Osteocyte (in vitro differentiated cells): Measurements from ENCODE around the gene BATF. TPM values are rescaled to one million over a fixed set of nuclear protein-coding genes. Genes with fewer than 3 reads are reported as not detected.

Experiments used
- DNase-seq: peaks from one replicate; pipeline ENCODE4 v3.0.0; 2021; ENCODE audit warnings: mixed read lengths; ENCODE audit not compliant: unreplicated experiment; ENCODE audit errors: extremely low spot score
- H3K27ac Mint-ChIP-seq: one replicate; pipeline ENCODE4 v1.8.0; 2021; ENCODE audit warnings: mild to moderate bottlenecking, mixed read lengths; ENCODE audit not compliant: unreplicated experiment
- H3K27me3 Mint-ChIP-seq: one replicate; pipeline ENCODE4 v1.8.0; 2021; ENCODE audit warnings: mixed read lengths; ENCODE audit not compliant: unreplicated experiment
- H3K36me3 Mint-ChIP-seq: one replicate; pipeline ENCODE4 v1.8.0; 2021; ENCODE audit warnings: mixed read lengths; ENCODE audit not compliant: unreplicated experiment
- H3K4me1 Mint-ChIP-seq: one replicate; pipeline ENCODE4 v1.8.0; 2021; ENCODE audit warnings: mixed read lengths; ENCODE audit not compliant: unreplicated experiment
- H3K4me3 Mint-ChIP-seq: one replicate; pipeline ENCODE4 v1.8.0; 2021; ENCODE audit warnings: mild to moderate bottlenecking, moderate library complexity, mixed read lengths; ENCODE audit not compliant: unreplicated experiment
- H3K9me3 Mint-ChIP-seq: one replicate; pipeline ENCODE4 v1.8.0; 2021; ENCODE audit warnings: mixed read lengths; ENCODE audit not compliant: unreplicated experiment
- total RNA-seq: library from RNA; stranded (reverse); gene quantifications from 2 replicates; pipeline ENCODE4 v1.2.1, GENCODE V29; 2021
- TF ChIP-seq, protein P1 (sequence below): fragments of 200-600 bp; sonication (generic); IDR thresholded peaks from 2 replicates; pipeline ENCODE4 v1.5.0; 2021; ENCODE audit warnings: antibody characterized with exemption, mild to moderate bottlenecking, moderate library complexity

Gene BATF
- total RNA-seq, 1 donor from 2014 or later: not detected

GRCh38 chr14:75577090-75577489, 54.8 kb downstream of the BATF start:
- TF ChIP-seq, protein P1, sequence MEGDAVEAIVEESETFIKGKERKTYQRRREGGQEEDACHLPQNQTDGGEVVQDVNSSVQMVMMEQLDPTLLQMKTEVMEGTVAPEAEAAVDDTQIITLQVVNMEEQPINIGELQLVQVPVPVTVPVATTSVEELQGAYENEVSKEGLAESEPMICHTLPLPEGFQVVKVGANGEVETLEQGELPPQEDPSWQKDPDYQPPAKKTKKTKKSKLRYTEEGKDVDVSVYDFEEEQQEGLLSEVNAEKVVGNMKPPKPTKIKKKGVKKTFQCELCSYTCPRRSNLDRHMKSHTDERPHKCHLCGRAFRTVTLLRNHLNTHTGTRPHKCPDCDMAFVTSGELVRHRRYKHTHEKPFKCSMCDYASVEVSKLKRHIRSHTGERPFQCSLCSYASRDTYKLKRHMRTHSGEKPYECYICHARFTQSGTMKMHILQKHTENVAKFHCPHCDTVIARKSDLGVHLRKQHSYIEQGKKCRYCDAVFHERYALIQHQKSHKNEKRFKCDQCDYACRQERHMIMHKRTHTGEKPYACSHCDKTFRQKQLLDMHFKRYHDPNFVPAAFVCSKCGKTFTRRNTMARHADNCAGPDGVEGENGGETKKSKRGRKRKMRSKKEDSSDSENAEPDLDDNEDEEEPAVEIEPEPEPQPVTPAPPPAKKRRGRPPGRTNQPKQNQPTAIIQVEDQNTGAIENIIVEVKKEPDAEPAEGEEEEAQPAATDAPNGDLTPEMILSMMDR: no peak
- DNase-seq: no peak
- Mint-ChIP-seq H3K27ac (no peak overlapping the region), H3K9me3 (no peaks in the 10 kb centered on the region), H3K27me3 (peaks cover 33% of the 10 kb centered on the region), H3K36me3 (no peaks in the 10 kb centered on the region), H3K4me3 (no peak overlapping the region), H3K4me1 (peaks cover 12% of the 10 kb centered on the region)

DNA sequence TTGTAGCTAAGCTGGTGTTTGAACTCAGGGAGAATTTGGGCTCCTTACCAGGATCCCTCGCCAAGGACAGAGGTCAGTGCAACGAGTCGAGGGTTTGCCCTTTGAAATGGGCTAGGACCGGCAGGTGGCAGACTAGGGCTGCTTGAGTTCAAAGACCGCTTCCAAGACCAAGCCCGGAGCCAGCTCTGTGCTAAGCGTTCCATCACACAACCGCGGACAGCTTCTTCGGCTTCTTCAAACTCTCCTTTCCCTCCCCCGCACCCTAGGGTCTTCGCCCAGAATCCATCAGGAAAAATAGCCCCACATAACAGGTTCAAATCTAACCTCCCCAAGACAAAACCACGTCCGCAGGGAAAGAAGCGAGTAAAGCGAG, 55.4 kb downstream of the BATF start:
- TF ChIP-seq, protein P1: peak; percentile 84
- Mint-ChIP-seq H3K27ac (peak overlapping the region; percentile 69), H3K27me3 (peaks cover 27% of the 10 kb centered on the region), H3K36me3 (no peaks in the 10 kb centered on the region), H3K4me1 (peaks cover 12% of the 10 kb centered on the region), H3K9me3 (no peaks in the 10 kb centered on the region), H3K4me3 (peak overlapping the region; percentile 80)
- peak; percentile 90 for DNase-seq

GRCh38 chr14:75578102-75578785, 56.0 kb downstream of the BATF start, which contains the start of gene FLVCR2:
TSS of gene FLVCR2 (plus strand) at chr14:75578620. CDS start at chr14:75578973, 353 bp downstream.
- TF ChIP-seq, protein P1: no peak
- Mint-ChIP-seq H3K9me3 (no peaks in the 10 kb centered on the region), H3K27me3 (peaks cover 25% of the 10 kb centered on the region), H3K36me3 (no peaks in the 10 kb centered on the region), H3K4me3 (peak within 1 kb of the TSS; percentile 80), H3K4me1 (peaks cover 12% of the 10 kb centered on the region), H3K27ac (peak within 1 kb of the TSS; percentile 69)
- DNase-seq: no peak

GRCh38 chr14:75578786-75579337, 56.6 kb downstream of the BATF start:
- H3K36me3 Mint-ChIP-seq: no peaks in the 10 kb centered on the region
- peak overlapping the region; percentile 80 for H3K4me3 Mint-ChIP-seq
- H3K9me3 Mint-ChIP-seq: no peaks in the 10 kb centered on the region
- peaks cover 19% of the 10 kb centered on the region for H3K27me3 Mint-ChIP-seq
- no peak for DNase-seq
- TF ChIP-seq, protein P1: peak; percentile 45
- H3K4me1 Mint-ChIP-seq: peaks cover 12% of the 10 kb centered on the region
- no peak overlapping the region for H3K27ac Mint-ChIP-seq

DNA sequence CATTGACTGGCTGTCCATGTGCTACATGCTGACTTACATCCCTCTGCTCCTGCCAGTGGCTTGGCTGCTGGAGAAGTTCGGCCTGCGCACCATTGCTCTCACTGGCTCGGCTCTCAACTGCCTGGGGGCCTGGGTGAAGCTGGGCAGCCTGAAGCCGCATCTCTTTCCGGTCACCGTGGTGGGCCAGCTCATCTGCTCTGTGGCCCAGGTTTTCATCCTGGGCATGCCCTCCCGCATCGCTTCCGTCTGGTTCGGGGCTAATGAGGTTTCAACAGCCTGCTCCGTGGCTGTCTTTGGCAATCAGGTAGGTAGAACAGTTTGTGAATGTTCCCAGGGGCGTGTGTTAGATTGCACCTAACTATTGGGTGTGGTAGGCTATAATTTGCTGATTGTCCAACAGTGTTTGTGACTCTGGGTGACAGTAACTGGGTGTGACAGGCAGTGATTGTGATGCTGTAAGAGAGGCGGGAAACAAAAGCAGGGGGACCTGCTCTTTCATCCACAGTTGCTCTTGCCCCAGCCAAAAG, 57.1 kb downstream of the BATF start:
- TF ChIP-seq, protein P1: no peak
- peaks cover 12% of the 10 kb centered on the region for H3K4me1 Mint-ChIP-seq
- H3K9me3 Mint-ChIP-seq: no peaks in the 10 kb centered on the region
- no peak overlapping the region for H3K27ac Mint-ChIP-seq
- peak overlapping the region; percentile 53 for H3K4me3 Mint-ChIP-seq
- H3K27me3 Mint-ChIP-seq: peaks cover 13% of the 10 kb centered on the region
- DNase-seq: no peak
- H3K36me3 Mint-ChIP-seq: no peaks in the 10 kb centered on the region
